ENCODE results near the gene RNF220.

Gene RNF220

GRCh38 chr1:44672254-44672955, 267.4 kb downstream of the RNF220 start:
- Histone ChIP-seq H3K9me3 (ENCODE audit: control insufficient read depth, insufficient read depth, low read length) (no peaks in the 10 kb centered on the region), H3K4me1 (ENCODE audit: insufficient read depth, low read length) (peaks cover 20% of the 10 kb centered on the region), H3K9ac (ENCODE audit: low read depth, low read length) (peak overlapping the region; percentile 11), H3K36me3 (ENCODE audit: insufficient read depth, low read length) (no peaks in the 10 kb centered on the region)

- H3K9ac ChIP-seq (ENCODE audit: low read depth, low read length): peak overlapping the region; percentile 78; the same call in 1 of the 2 replicates
These were observed 268.1 kb downstream of the RNF220 start for GRCh38 chr1:44672961-44673674.

DNA sequence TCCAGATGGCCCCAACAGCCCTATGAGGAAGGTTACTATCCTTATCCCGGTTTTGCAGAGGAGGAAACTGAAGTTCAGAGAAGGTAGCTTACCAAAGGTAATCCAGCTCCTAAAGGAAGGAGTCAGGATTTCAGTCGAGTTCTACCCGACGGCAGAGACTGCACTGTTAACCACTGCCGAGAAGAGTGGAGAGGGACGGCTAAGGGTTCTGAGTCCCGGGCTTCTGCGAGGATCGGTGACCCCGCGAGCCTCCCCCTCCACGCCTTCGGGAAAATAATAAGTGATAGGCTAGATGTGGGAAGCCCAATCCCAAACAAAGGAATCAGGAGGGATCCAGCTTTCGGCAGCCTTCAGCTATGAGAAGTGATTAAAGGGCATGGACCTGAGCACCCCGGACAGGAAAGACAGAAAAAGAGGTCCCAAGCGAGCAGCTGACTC, 268.6 kb downstream of the RNF220 start:
- Histone ChIP-seq H3K36me3 (ENCODE audit: insufficient read depth, low read length) (no peaks in the 10 kb centered on the region), H3K9me3 (ENCODE audit: control insufficient read depth, insufficient read depth, low read length) (no peaks in the 10 kb centered on the region), H3K9ac (ENCODE audit: low read depth, low read length) (peak overlapping the region; percentile 78), H3K4me1 (ENCODE audit: insufficient read depth, low read length) (peaks cover 20% of the 10 kb centered on the region)

More at GRCh38 chr1:44672961-44673674, 268.1 kb downstream of the RNF220 start:
- H3K9me3 ChIP-seq (ENCODE audit: control insufficient read depth, insufficient read depth, low read length): no peaks in the 10 kb centered on the region
- H3K36me3 ChIP-seq (ENCODE audit: insufficient read depth, low read length): no peaks in the 10 kb centered on the region
- peaks cover 20% of the 10 kb centered on the region for H3K4me1 ChIP-seq (ENCODE audit: insufficient read depth, low read length)

DNA sequence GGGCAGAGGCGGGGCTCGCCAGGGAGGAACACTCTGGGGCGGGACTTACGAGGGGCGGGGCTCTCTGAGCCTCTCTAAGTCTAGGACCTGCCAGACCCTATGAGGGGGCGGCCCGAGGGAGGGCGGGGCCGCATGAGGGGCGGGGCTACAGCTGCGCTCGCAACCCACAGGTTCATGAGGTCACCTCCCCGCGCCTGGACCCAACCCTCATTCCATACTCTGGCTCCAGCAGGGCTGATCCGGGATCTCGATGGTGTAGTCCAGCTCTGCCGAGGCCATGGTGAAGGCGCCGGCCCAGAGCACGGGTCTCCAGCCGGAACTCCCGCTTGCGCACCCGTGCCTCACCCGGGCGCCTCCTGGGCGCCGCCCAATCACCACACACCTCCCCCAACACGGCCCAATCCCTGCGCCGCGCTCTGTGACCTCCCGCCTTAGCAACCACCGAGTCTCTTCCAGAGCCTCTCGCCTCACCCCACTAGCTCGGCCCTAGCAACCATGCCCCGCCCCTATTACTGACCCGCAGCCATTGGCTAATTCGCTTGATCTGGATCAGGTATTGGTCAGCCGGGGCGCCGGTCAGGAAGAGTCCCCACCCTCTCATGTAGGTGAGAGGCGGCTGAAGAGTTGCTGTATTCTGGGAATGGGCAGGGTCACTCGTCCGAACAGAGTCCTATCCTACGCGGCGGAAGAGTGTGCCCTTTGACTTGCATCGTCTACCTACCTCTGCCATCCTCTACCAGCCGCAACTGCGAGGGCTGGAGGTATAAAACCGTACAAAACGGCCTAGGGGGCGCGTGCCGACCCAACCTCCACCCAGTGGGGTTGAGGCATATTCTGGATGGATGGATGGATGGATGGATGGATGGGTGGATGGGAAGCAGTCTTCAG, 269.3 kb downstream of the RNF220 start, which contains the start of the genes ARMH1 and TMEM53:
Gene ARMH1, plus strand, starts transcription at position 602 of the 888 bp plus-strand sequence. CDS start 14,984 bp downstream, outside the sequence.
Gene TMEM53, minus strand, starts transcription at position 369 of the 888 bp plus-strand sequence. Its CDS starts 90 bp downstream, at position 279.
- peak within 1 kb of the TSS; percentile 78 for H3K9ac ChIP-seq (ENCODE audit: low read depth, low read length)
- no peaks in the 10 kb centered on the region for H3K9me3 ChIP-seq (ENCODE audit: control insufficient read depth, insufficient read depth, low read length)
- H3K4me1 ChIP-seq (ENCODE audit: insufficient read depth, low read length): peaks cover 20% of the 10 kb centered on the region
- no peaks in the 10 kb centered on the region; the same call in 1 of the 2 replicates for H3K36me3 ChIP-seq (ENCODE audit: insufficient read depth, low read length)

- no peaks in the 10 kb centered on the region for H3K9me3 ChIP-seq (ENCODE audit: control insufficient read depth, insufficient read depth, low read length)
- peaks cover 20% of the 10 kb centered on the region for H3K4me1 ChIP-seq (ENCODE audit: insufficient read depth, low read length)
- H3K36me3 ChIP-seq (ENCODE audit: insufficient read depth, low read length): no peaks in the 10 kb centered on the region; the same call in 1 of the 2 replicates
- H3K9ac ChIP-seq (ENCODE audit: low read depth, low read length): peak overlapping the region; percentile 78; the same call in 1 of the 2 replicates
These were observed 270.1 kb downstream of the RNF220 start for GRCh38 chr1:44675186-44675585.

- H3K9ac ChIP-seq (ENCODE audit: low read depth, low read length): no peak overlapping the region
These were observed 271.6 kb downstream of the RNF220 start for GRCh38 chr1:44676484-44677200.

GRCh38 chr1:44677201-44677766, 272.2 kb downstream of the RNF220 start:
- peaks cover 23% of the 10 kb centered on the region for H3K4me1 ChIP-seq (ENCODE audit: insufficient read depth, low read length)
- H3K36me3 ChIP-seq (ENCODE audit: insufficient read depth, low read length): no peaks in the 10 kb centered on the region; the same call in 1 of the 2 replicates
- H3K9ac ChIP-seq (ENCODE audit: low read depth, low read length): no peak overlapping the region
- H3K9me3 ChIP-seq (ENCODE audit: control insufficient read depth, insufficient read depth, low read length): no peaks in the 10 kb centered on the region

More at GRCh38 chr1:44676484-44677200, 271.6 kb downstream of the RNF220 start:
- no peaks in the 10 kb centered on the region for H3K9me3 ChIP-seq (ENCODE audit: control insufficient read depth, insufficient read depth, low read length)
- peaks cover 22% of the 10 kb centered on the region for H3K4me1 ChIP-seq (ENCODE audit: insufficient read depth, low read length)
- H3K36me3 ChIP-seq (ENCODE audit: insufficient read depth, low read length): no peaks in the 10 kb centered on the region; the same call in 1 of the 2 replicates

DNA sequence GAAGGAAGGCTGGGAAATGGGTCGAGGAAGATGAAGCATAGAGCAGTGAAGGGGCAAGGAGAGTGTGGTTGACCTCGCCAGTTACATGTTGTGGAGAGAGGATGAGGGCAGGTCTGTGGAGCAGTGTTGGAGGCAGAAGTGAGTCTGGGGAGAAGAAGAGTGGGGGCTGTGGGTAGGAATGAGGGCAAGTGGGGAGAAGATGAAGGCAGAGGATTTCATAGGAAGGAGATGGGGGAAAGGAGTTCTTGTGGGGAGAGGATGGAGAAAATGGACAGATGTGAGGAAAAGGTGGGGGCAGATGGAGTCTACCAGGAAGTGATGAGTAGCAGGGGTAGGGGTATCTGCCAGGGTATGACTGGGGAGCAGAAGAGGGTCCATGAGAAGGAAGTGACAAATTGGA, 273.1 kb downstream of the RNF220 start:
- H3K9ac ChIP-seq (ENCODE audit: low read depth, low read length): no peak overlapping the region

GRCh38 chr1:44678626-44679025, 273.6 kb downstream of the RNF220 start:
- Histone ChIP-seq H3K9me3 (ENCODE audit: control insufficient read depth, insufficient read depth, low read length) (no peaks in the 10 kb centered on the region), H3K36me3 (ENCODE audit: insufficient read depth, low read length) (no peaks in the 10 kb centered on the region; the same call in 1 of the 2 replicates), H3K9ac (ENCODE audit: low read depth, low read length) (no peak overlapping the region), H3K4me1 (ENCODE audit: insufficient read depth, low read length) (peaks cover 14% of the 10 kb centered on the region)

More for the DNA sequence above, 273.1 kb downstream of the RNF220 start:
- Histone ChIP-seq H3K36me3 (ENCODE audit: insufficient read depth, low read length) (no peaks in the 10 kb centered on the region; the same call in 1 of the 2 replicates), H3K4me1 (ENCODE audit: insufficient read depth, low read length) (peaks cover 15% of the 10 kb centered on the region), H3K9me3 (ENCODE audit: control insufficient read depth, insufficient read depth, low read length) (no peaks in the 10 kb centered on the region)

GRCh38 chr1:44679468-44679867, 274.4 kb downstream of the RNF220 start:
- H3K4me1 ChIP-seq (ENCODE audit: insufficient read depth, low read length): peaks cover 14% of the 10 kb centered on the region
- no peaks in the 10 kb centered on the region for H3K9me3 ChIP-seq (ENCODE audit: control insufficient read depth, insufficient read depth, low read length)
- H3K9ac ChIP-seq (ENCODE audit: low read depth, low read length): no peak overlapping the region
- no peaks in the 10 kb centered on the region; the same call in 1 of the 2 replicates for H3K36me3 ChIP-seq (ENCODE audit: insufficient read depth, low read length)

DNA sequence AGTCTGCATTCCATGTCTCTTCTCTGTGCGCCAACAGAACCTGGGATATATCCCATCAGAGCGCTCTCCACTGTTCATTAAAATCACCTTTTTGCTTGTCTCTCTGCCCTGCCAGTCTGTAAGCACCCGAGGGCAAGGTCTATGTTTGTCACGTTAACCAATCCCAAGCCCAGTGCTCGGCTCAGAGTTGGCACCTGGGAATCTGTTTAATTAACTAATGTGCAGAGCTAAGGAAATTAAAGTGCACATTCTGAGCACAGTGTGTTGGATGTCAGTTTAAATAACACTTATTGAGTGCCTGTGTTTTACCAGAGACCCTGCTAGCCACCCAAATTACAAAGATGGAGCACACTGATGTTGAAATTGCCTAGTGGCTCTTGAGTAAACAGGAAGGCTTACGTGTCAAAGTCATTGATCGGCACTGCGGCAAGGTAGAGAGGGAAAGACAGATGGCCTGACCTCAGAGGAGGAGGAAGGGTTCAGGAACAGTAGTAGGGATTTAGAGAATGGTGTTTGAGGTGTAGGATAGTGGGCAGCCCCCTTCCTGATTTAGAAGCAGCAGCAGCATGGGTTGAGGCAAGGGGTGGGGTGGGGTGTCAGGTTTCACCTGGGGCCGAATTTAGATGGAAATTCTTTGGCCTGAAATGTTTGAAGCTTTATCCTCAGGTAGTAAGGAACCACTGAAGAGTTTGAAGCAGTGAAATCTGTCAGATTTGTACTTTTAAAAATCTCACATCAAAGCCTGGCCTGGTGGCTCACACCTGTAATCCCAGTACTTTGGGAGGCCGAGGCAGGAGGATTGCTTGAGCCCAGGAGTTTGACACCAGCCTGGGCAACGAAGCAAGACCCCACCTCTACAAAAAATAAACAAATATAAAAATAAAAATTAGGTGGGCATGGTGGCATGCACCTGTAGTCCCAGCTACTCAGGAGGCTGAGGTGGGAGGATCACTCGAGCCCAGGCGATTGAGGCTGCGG, 277.1 kb downstream of the RNF220 start:
- Histone ChIP-seq H3K4me1 (ENCODE audit: insufficient read depth, low read length) (peaks cover 8% of the 10 kb centered on the region), H3K9ac (ENCODE audit: low read depth, low read length) (no peak overlapping the region), H3K9me3 (ENCODE audit: control insufficient read depth, insufficient read depth, low read length) (no peaks in the 10 kb centered on the region), H3K36me3 (ENCODE audit: insufficient read depth, low read length) (no peaks in the 10 kb centered on the region; the same call in 1 of the 2 replicates)

DNA sequence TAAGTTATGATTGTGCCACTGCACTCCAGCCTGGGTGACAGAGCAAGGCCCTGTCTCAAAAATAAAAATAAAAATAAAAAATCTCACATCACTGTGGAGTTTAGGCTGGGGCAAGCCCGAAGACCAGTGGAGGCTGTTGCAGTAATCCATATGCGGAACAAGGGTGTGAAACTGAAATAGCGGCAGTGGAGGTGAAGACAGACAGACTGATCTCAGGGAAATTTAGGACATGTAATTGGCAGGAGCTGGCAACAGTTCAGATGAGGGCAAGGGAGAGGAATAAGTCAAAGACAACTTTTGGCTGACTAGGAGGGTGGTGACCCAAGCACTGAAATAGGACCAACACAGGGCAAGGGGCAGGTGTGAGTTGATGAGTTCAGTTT, 277.8 kb downstream of the RNF220 start:
- Histone ChIP-seq H3K4me1 (ENCODE audit: insufficient read depth, low read length) (peaks cover 8% of the 10 kb centered on the region), H3K9ac (ENCODE audit: low read depth, low read length) (no peak overlapping the region), H3K9me3 (ENCODE audit: control insufficient read depth, insufficient read depth, low read length) (no peaks in the 10 kb centered on the region), H3K36me3 (ENCODE audit: insufficient read depth, low read length) (no peaks in the 10 kb centered on the region; the same call in 1 of the 2 replicates)

Data from ES-I3 (cell line).